ENCODE measurements around the gene RBL1. TPM values are rescaled to one million over a fixed set of nuclear protein-coding genes. Genes with fewer than 3 reads are reported as not detected.
"Not testable (repeated sequence)": the region's sequence is repeated elsewhere in the genome, so short reads cannot be mapped to it uniquely, and the experiment has no call there.

The RBL1 gene
- total and polyA plus RNA-seq, 2 of the 4 experiments (the other 2 are of a cell fraction), result 3.3 to 7.5 TPM

DNA sequence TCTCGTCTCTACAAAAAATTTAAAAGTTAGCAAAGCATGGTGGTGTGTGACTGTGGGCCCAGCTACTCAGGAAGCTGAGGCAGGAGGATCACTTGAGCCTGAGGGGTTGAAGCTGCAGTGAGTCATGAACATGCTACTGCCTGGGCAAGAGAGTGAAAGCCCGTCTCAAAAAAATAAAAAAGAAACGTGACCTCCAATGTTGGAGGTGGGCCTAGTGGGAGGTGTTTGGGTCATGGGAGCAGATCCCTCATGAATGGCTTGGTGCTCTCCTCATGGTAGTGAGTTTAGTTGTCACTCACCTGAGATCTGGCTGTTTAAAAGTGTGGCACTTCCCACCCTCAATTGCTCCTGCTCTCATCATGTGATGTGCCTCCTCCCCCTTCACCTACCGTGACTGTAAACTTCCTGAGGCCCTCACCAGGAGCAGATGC, 24.3 kb downstream of the RBL1 start:
- Histone ChIP-seq H3K79me1 (ENCODE audit: low read depth in 1 of 2, low read length in 2 of 2) (peaks cover 14 to 38% of the 10 kb centered on the region in 2 experiments; a peak in 3 of 4 replicates), H4K91ac (ENCODE audit: insufficient read depth, low read depth, low read length) (no peak overlapping the region; the same call in 1 of the 2 replicates), H2BK20ac (ENCODE audit: low read depth, low read length) (no peak overlapping the region), H3K27ac (ENCODE audit: insufficient read depth, low read length) (no peak overlapping the region), H3K56ac (ENCODE audit: extremely low read depth, insufficient read depth, low read length) (no peak overlapping the region), H4K8ac (ENCODE audit: low read depth in 2 of 2, low read length in 2 of 2) (peak overlapping the region in 1 of 2 experiments; percentile 64; a peak in 1 of 4 replicates), H4K20me1 (ENCODE audit: insufficient read depth, low read length) (no peaks in the 10 kb centered on the region), H2AK5ac (ENCODE audit: low read depth, low read length) (no peak overlapping the region; the same call in 1 of the 2 replicates), H3K4me2 (ENCODE audit: low read depth, low read length) (no peak overlapping the region), H3K14ac (replicated peaks; ENCODE audit: low read depth, low read length) (peak overlapping the region; percentile 33; the same call in 1 of the 2 replicates), H3K9ac (ENCODE audit: low read depth, low read length) (no peak overlapping the region), H3K4me3 (ENCODE audit: insufficient read depth, low read depth, low read length) (no peak overlapping the region), H3K18ac (ENCODE audit: low read depth, low read length) (peak overlapping the region; percentile 25; the same call in 1 of the 2 replicates), H3K27me3 (ENCODE audit: control insufficient read depth, insufficient read depth, low read length) (no peaks in the 10 kb centered on the region), H3K23ac (ENCODE audit: low read depth, low read length) (no peak overlapping the region; the same call in 1 of the 2 replicates), H3K36me3 (ENCODE audit: control insufficient read depth, insufficient read depth, low read length) (peaks cover 1% of the 10 kb centered on the region; the same call in 1 of the 2 replicates), H2AK9ac (replicated peaks; ENCODE audit: low read depth, low read length, poor library complexity) (no peak overlapping the region), H4K5ac (ENCODE audit: low read depth, low read length) (0 out of 2 replicates have a peak overlapping the region, but pooled peaks have one; percentile 41), H2BK120ac (ENCODE audit: low read depth, low read length) (no peak overlapping the region), H3K4me1 (ENCODE audit: control insufficient read depth, insufficient read depth, low read length) (peaks cover 7% of the 10 kb centered on the region; the same call in 1 of the 2 replicates), H3K9me3 (ENCODE audit: control insufficient read depth, insufficient read depth, low read length) (0 out of 2 replicates have a peak, but pooled peaks cover 2% of the 10 kb centered on the region), H2AFZ (replicated peaks; ENCODE audit: low read length, poor library complexity) (peak overlapping the region; percentile 67), H2BK15ac (ENCODE audit: low read depth, low read length) (no peak overlapping the region), H2BK5ac (ENCODE audit: low read depth, low read length, poor library complexity, severe bottlenecking) (peak overlapping the region; percentile 5), H3K4ac (ENCODE audit: low read depth, low read length) (peak overlapping the region; percentile 31; the same call in 1 of the 2 replicates), H3K9me1 (ENCODE audit: insufficient read depth, low read length) (0 out of 2 replicates have a peak, but pooled peaks cover 3% of the 10 kb centered on the region)
- CTCF ChIA-PET, result no interaction called here
- DNase-seq, result peak; percentile 67
- TF ChIP-seq RAD21 (IDR thresholded peaks at IDR 0.05; ENCODE audit: low read length), result no peak
- TF ChIP-seq NFE2L2 (IDR thresholded peaks at IDR 0.05; ENCODE audit: low read depth, low read length), result no peak
- no peak for TF ChIP-seq CEBPB (IDR thresholded peaks at IDR 0.05; ENCODE audit: low read depth, low read length)
- TF ChIP-seq MXI1 (IDR thresholded peaks at IDR 0.05; ENCODE audit: borderline replicate concordance, low read depth, low read length), result no peak
- no peak for TF ChIP-seq SMC3 (IDR thresholded peaks at IDR 0.05; ENCODE audit: low read depth, low read length)
- no peak for TF ChIP-seq MAFK (IDR thresholded peaks at IDR 0.05; ENCODE audit: low read depth, low read length)
- peak; percentile 38 for TF ChIP-seq BHLHE40 (IDR thresholded peaks at IDR 0.05; ENCODE audit: low read depth, low read length)
- TF ChIP-seq, protein P1, sequence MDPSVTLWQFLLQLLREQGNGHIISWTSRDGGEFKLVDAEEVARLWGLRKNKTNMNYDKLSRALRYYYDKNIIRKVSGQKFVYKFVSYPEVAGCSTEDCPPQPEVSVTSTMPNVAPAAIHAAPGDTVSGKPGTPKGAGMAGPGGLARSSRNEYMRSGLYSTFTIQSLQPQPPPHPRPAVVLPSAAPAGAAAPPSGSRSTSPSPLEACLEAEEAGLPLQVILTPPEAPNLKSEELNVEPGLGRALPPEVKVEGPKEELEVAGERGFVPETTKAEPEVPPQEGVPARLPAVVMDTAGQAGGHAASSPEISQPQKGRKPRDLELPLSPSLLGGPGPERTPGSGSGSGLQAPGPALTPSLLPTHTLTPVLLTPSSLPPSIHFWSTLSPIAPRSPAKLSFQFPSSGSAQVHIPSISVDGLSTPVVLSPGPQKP (IDR thresholded peaks at IDR 0.05; ENCODE audit: borderline replicate concordance, low read depth, low read length), result no peak
- 57% methylated on average over 1 of the region's 4 CpGs; no CpG with 5 or more reads in 1 of the 2 experiments for WGBS, 2 experiments (ENCODE audit: extremely low coverage in 2 of 2, insufficient read length in 1 of 2)
- in situ Hi-C loops (cut with MboI; ENCODE audit: low sequenced_read_pairs) (no loop called here), dilution Hi-C loops (cut with HindIII; ENCODE audit: low sequenced_read_pairs, unreplicated experiment) (no loop called here), intact Hi-C loops (cut with micrococcal nuclease) (no loop called here)
- POLR2A ChIA-PET (ENCODE audit: unreplicated experiment), result no interaction called here
- no TSS peak for BruUV-seq (replicated peaks)
- peak; percentile 70 for ATAC-seq (ENCODE audit: low read depth)

DNA sequence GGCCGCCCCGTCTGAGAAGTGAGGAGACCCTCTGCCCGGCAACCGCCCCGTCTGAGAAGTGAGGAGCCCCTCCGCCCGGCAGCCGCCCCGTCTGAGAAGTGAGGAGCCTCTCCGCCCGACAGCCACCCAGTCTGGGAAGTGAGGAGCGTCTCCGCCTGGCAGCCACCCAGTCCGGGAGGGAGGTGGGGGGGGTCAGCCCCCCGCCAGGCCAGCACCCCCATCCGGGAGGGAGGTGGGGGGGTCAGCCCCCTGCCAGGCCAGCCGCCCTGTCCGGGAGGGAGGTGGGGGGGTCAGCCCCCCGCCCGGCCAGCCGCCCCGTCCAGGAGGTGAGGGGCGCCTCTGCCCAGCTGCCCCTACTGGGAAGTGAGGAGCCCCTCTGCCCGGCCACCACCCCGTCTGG, 26.2 kb downstream of the RBL1 start:
- H3K4ac ChIP-seq (ENCODE audit: low read depth, low read length); H3K56ac ChIP-seq (ENCODE audit: extremely low read depth, insufficient read depth, low read length); H3K4me3 ChIP-seq (ENCODE audit: insufficient read depth, low read depth, low read length); BruUV-seq (replicated peaks); H3K14ac ChIP-seq (replicated peaks; ENCODE audit: low read depth, low read length); H2AK5ac ChIP-seq (ENCODE audit: low read depth, low read length); H3K27me3 ChIP-seq (ENCODE audit: control insufficient read depth, insufficient read depth, low read length); H4K8ac ChIP-seq (ENCODE audit: low read depth in 2 of 2, low read length in 2 of 2); H2BK5ac ChIP-seq (ENCODE audit: low read depth, low read length, poor library complexity, severe bottlenecking); H3K18ac ChIP-seq (ENCODE audit: low read depth, low read length); H2AK9ac ChIP-seq (replicated peaks; ENCODE audit: low read depth, low read length, poor library complexity); H4K20me1 ChIP-seq (ENCODE audit: insufficient read depth, low read length); H3K9ac ChIP-seq (ENCODE audit: low read depth, low read length); H2AFZ ChIP-seq (replicated peaks; ENCODE audit: low read length, poor library complexity); DNase-seq; dilution Hi-C loops (cut with HindIII; ENCODE audit: low sequenced_read_pairs, unreplicated experiment); H3K4me2 ChIP-seq (ENCODE audit: low read depth, low read length); CTCF ChIA-PET; H2BK15ac ChIP-seq (ENCODE audit: low read depth, low read length); ATAC-seq (ENCODE audit: low read depth); H4K5ac ChIP-seq (ENCODE audit: low read depth, low read length); H2BK20ac ChIP-seq (ENCODE audit: low read depth, low read length); H2BK120ac ChIP-seq (ENCODE audit: low read depth, low read length); H3K36me3 ChIP-seq (ENCODE audit: control insufficient read depth, insufficient read depth, low read length); H4K91ac ChIP-seq (ENCODE audit: insufficient read depth, low read depth, low read length); H3K9me1 ChIP-seq (ENCODE audit: insufficient read depth, low read length); H3K9me3 ChIP-seq (ENCODE audit: control insufficient read depth, insufficient read depth, low read length); POLR2A ChIA-PET (ENCODE audit: unreplicated experiment); in situ Hi-C loops (cut with MboI; ENCODE audit: low sequenced_read_pairs); H3K23ac ChIP-seq (ENCODE audit: low read depth, low read length); intact Hi-C loops (cut with micrococcal nuclease); H3K4me1 ChIP-seq (ENCODE audit: control insufficient read depth, insufficient read depth, low read length); H3K27ac ChIP-seq (ENCODE audit: insufficient read depth, low read length): not testable (repeated sequence)
- peaks cover 14 to 37% of the 10 kb centered on the region in 2 experiments for H3K79me1 ChIP-seq (ENCODE audit: low read depth in 1 of 2, low read length in 2 of 2)
- no CpG with 5 or more reads among the region's 25 CpGs for WGBS, 2 experiments (ENCODE audit: extremely low coverage in 2 of 2, insufficient read length in 1 of 2)

Measured in IMR-90 (cell line).